KMS-11 (cell line): Measurements from ENCODE around the gene MAPK11.

Experiments used
- H2AFZ ChIP-seq: fragments of 200-600 bp; sonication (generic); 2 replicates; pipeline ENCODE4 v1.6.1; 2016; ENCODE audit warnings: antibody characterized with exemption, mixed run types, low read depth
- H3K27ac ChIP-seq: fragments of 200-600 bp; sonication (generic); 2 replicates; pipeline ENCODE4 v1.6.1; 2016; ENCODE audit warnings: mild to moderate bottlenecking, mixed run types
- H3K27me3 ChIP-seq: fragments of 200-600 bp; sonication (generic); 2 replicates; pipeline ENCODE4 v1.6.1; 2017; ENCODE audit warnings: mild to moderate bottlenecking, low read depth, mixed run types, moderate library complexity; ENCODE audit not compliant: insufficient read depth
- H3K36me3 ChIP-seq: fragments of 200-600 bp; sonication (generic); 2 replicates; pipeline ENCODE4 v1.6.1; 2017; ENCODE audit warnings: mild to moderate bottlenecking, mixed run types; ENCODE audit not compliant: insufficient read depth
- H3K4me1 ChIP-seq: fragments of 200-600 bp; sonication (generic); 2 replicates; pipeline ENCODE4 v1.6.1; 2016; ENCODE audit warnings: mild to moderate bottlenecking, low read depth, mixed run types; ENCODE audit not compliant: poor library complexity, severe bottlenecking
- H3K4me2 ChIP-seq: fragments of 200-600 bp; sonication (generic); 2 replicates; pipeline ENCODE4 v1.7.0; 2016; ENCODE audit warnings: mild to moderate bottlenecking, mixed run types
- H3K4me3 ChIP-seq: fragments of 200-600 bp; sonication (generic); IDR thresholded peaks from 2 replicates; pipeline ENCODE4 v1.6.1; 2017; ENCODE audit warnings: low read depth, low read length, mixed read lengths; ENCODE audit not compliant: insufficient read depth
- H3K79me2 ChIP-seq: fragments of 200-600 bp; sonication (generic); 2 replicates; pipeline ENCODE4 v1.6.1; 2016; ENCODE audit warnings: low read depth, mixed run types; ENCODE audit not compliant: insufficient read depth
- H3K9ac ChIP-seq: fragments of 200-600 bp; sonication (generic); 2 replicates; pipeline ENCODE4 v1.6.1; 2016; ENCODE audit warnings: mild to moderate bottlenecking, mixed run types
- H4K20me1 ChIP-seq: fragments of 200-600 bp; sonication (generic); 2 replicates; pipeline ENCODE4 v1.6.1; 2016; ENCODE audit warnings: mild to moderate bottlenecking, mixed run types; ENCODE audit not compliant: insufficient read depth
- CTCF ChIP-seq: fragments of 200-600 bp; sonication (generic); conservative IDR thresholded peaks from 2 replicates; pipeline ENCODE4 v1.6.1; 2017; ENCODE audit warnings: low read depth, mild to moderate bottlenecking, antibody characterized with exemption, low read length, moderate library complexity, mixed read lengths

Gene MAPK11

GRCh38 chr22:50281384-50281760 lies 11.2 kb upstream of the MAPK11 start:
- H4K20me1 ChIP-seq, result no peaks in the 10 kb centered on the region
- no peak overlapping the region for H3K4me2 ChIP-seq
- no peaks in the 10 kb centered on the region for H3K79me2 ChIP-seq
- TF ChIP-seq CTCF, result no peak
- no peaks in the 10 kb centered on the region for H3K4me1 ChIP-seq
- H3K27ac ChIP-seq, result no peak overlapping the region
- no peaks in the 10 kb centered on the region for H3K27me3 ChIP-seq
- no peaks in the 10 kb centered on the region for H3K36me3 ChIP-seq
- no peak overlapping the region for H2AFZ ChIP-seq
- no peak overlapping the region for H3K4me3 ChIP-seq
- H3K9ac ChIP-seq, result no peak overlapping the region

- H3K4me1 ChIP-seq, result no peaks in the 10 kb centered on the region
- H3K79me2 ChIP-seq, result no peaks in the 10 kb centered on the region
- H3K27ac ChIP-seq, result no peak overlapping the region
- H4K20me1 ChIP-seq, result no peaks in the 10 kb centered on the region
- TF ChIP-seq CTCF, result no peak
- H3K27me3 ChIP-seq, result no peaks in the 10 kb centered on the region
- H3K4me2 ChIP-seq, result no peak overlapping the region
- no peak overlapping the region for H2AFZ ChIP-seq
- H3K36me3 ChIP-seq, result no peaks in the 10 kb centered on the region
- H3K4me3 ChIP-seq, result no peak overlapping the region
- no peak overlapping the region for H3K9ac ChIP-seq
Measured at GRCh38 chr22:50280708-50281383, 10.7 kb upstream of the MAPK11 start.

GRCh38 chr22:50280022-50280707 lies 10.0 kb upstream of the MAPK11 start:
- no peaks in the 10 kb centered on the region for H3K79me2 ChIP-seq
- no peaks in the 10 kb centered on the region for H3K27me3 ChIP-seq
- no peak overlapping the region for H3K27ac ChIP-seq
- H2AFZ ChIP-seq, result no peak overlapping the region
- H3K4me2 ChIP-seq, result no peak overlapping the region
- H3K9ac ChIP-seq, result no peak overlapping the region
- no peak for TF ChIP-seq CTCF
- H4K20me1 ChIP-seq, result no peaks in the 10 kb centered on the region
- H3K4me1 ChIP-seq, result no peaks in the 10 kb centered on the region
- no peaks in the 10 kb centered on the region for H3K36me3 ChIP-seq
- no peak overlapping the region for H3K4me3 ChIP-seq

- no peak for TF ChIP-seq CTCF
- H3K27ac ChIP-seq, result no peak overlapping the region
- H3K27me3 ChIP-seq, result no peaks in the 10 kb centered on the region
- no peaks in the 10 kb centered on the region for H4K20me1 ChIP-seq
- H3K4me1 ChIP-seq, result peaks cover 2% of the 10 kb centered on the region
- no peaks in the 10 kb centered on the region for H3K79me2 ChIP-seq
- H3K36me3 ChIP-seq, result no peaks in the 10 kb centered on the region
- no peak overlapping the region for H3K9ac ChIP-seq
- H3K4me3 ChIP-seq, result no peak overlapping the region
- H3K4me2 ChIP-seq, result no peak overlapping the region
- no peak overlapping the region for H2AFZ ChIP-seq
Measured at GRCh38 chr22:50278956-50279619, 8.9 kb upstream of the MAPK11 start.
